NCI-H146 treated with DMSO at 0.1 percent for 48 hours (cell line): Measurements from ENCODE around the gene CNTN3.

Experiments used
- DNase-seq: peaks from one replicate; lab custom pipeline; 2025; ENCODE audit not compliant: unreplicated experiment; lab: John Stamatoyannopoulos, UW

Gene CNTN3

GRCh38 chr3:74613060-74613459, 1.4 kb downstream of the CNTN3 start:
- no peak for DNase-seq

- no peak for DNase-seq
Measured at GRCh38 chr3:74611206-74611605, 3.3 kb downstream of the CNTN3 start.

GRCh38 chr3:74607803-74608202, 6.7 kb downstream of the CNTN3 start:
- no peak for DNase-seq

- DNase-seq = no peak
Measured at GRCh38 chr3:74606996-74607395, 7.5 kb downstream of the CNTN3 start.

- no peak for DNase-seq
Measured at GRCh38 chr3:74605437-74605836, 9.0 kb downstream of the CNTN3 start.

- DNase-seq = no peak
Measured at GRCh38 chr3:74603292-74603691, 11.2 kb downstream of the CNTN3 start.

GRCh38 chr3:74602471-74602870, 12.0 kb downstream of the CNTN3 start:
- DNase-seq = no peak

GRCh38 chr3:74601793-74602192, 12.7 kb downstream of the CNTN3 start:
- no peak for DNase-seq

- no peak for DNase-seq
Measured at GRCh38 chr3:74599564-74599963, 14.9 kb downstream of the CNTN3 start.

GRCh38 chr3:74593152-74593551, 21.3 kb downstream of the CNTN3 start:
- DNase-seq = no peak

GRCh38 chr3:74592359-74592758, 22.1 kb downstream of the CNTN3 start:
- DNase-seq = no peak

GRCh38 chr3:74591946-74592345, 22.5 kb downstream of the CNTN3 start:
- DNase-seq = no peak

- no peak for DNase-seq
Measured at GRCh38 chr3:74591342-74591741, 23.1 kb downstream of the CNTN3 start.

GRCh38 chr3:74590620-74591262, 23.7 kb downstream of the CNTN3 start:
- no peak for DNase-seq

GRCh38 chr3:74584782-74585181, 29.7 kb downstream of the CNTN3 start:
- DNase-seq = no peak

GRCh38 chr3:74582982-74583381, 31.5 kb downstream of the CNTN3 start:
- no peak for DNase-seq

- no peak for DNase-seq
Measured at GRCh38 chr3:74575857-74576256, 38.6 kb downstream of the CNTN3 start.

- DNase-seq = no peak
Measured at GRCh38 chr3:74571118-74571517, 43.3 kb downstream of the CNTN3 start.
